NCI-H526 treated with DMSO at 0.1 percent for 48 hours (cell line): ENCODE measurements around the gene PCSK9.
A peak's percentile ranks its signal among the peaks of the same experiment; 100 is the strongest.

ENCODE experiments used
- DNase-seq: peaks from one replicate; lab custom pipeline; 2025; lab: John Stamatoyannopoulos, UW

PCSK9 gene

GRCh38 chr1:55039342-55040082 lies at the start of gene PCSK9:
Gene PCSK9 (plus strand): TSS chr1:55039548. CDS start chr1:55039838, 290 bp downstream.
- peak; percentile 31 for DNase-seq

DNA sequence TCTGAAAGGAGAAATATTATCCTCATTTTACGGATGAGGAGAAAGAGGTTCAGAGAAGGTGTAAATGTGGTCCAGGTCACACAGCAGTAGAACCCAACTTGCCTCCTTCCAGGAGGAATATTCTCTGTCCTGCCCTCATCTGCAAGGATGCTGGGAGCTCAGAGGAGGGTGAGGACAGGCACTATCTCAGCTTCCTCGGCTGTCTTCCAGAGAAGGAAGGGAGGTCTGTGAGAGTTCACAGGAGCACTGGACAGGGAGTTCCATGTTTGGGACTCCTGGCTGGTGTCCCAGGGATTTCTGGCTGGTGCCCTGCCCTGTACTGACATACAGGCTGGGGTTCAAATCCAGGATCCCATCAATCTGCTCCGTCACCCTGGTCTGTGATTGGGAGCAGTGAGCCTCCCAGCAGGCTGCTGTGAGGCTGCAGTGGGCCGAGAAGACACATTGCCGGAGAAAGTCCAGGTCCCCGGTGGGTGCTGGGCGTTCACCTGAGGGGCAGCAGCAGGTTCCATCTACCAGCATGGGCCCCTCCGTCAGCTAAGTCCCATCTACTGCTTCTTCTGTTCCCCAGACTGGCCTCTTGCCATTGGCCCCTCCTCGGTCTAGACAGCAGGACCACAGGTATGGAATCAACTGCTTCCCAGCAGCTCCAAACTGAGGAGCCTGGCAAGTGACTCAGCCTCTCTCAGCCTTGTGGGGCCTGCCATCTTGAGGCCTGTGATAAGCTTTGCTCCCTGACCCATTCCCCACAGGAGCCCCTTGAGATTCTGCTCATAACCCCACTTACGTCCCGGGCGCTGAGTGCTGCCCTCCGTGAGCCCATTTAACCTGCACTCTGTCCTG lies 49.2 kb upstream of the PCSK9 start:
- no peak for DNase-seq

- DNase-seq: no peak
These were observed 48.4 kb upstream of the PCSK9 start for GRCh38 chr1:54990916-54991315.

DNA sequence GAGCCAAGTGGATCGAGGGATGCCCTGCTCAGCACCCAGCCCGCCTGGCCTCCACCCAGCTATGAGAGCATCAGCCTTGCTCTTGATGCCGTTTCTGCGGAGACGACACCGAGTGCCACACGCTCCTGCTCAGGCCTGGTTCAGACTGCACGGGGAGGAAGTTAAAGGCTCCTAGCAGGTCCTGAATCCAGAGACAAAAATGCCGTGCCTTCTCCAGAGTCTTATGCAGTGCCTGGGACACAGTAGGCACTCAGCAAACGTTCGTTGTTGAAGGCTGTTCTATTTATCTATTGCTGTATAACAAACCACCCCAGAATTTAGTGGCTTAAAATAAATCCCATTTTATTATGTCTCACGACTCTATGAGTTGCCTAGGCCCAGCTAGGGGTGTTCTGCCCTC lies 47.4 kb upstream of the PCSK9 start:
- no peak for DNase-seq

GRCh38 chr1:54993140-54993539 lies 46.2 kb upstream of the PCSK9 start:
- DNase-seq: no peak

DNA sequence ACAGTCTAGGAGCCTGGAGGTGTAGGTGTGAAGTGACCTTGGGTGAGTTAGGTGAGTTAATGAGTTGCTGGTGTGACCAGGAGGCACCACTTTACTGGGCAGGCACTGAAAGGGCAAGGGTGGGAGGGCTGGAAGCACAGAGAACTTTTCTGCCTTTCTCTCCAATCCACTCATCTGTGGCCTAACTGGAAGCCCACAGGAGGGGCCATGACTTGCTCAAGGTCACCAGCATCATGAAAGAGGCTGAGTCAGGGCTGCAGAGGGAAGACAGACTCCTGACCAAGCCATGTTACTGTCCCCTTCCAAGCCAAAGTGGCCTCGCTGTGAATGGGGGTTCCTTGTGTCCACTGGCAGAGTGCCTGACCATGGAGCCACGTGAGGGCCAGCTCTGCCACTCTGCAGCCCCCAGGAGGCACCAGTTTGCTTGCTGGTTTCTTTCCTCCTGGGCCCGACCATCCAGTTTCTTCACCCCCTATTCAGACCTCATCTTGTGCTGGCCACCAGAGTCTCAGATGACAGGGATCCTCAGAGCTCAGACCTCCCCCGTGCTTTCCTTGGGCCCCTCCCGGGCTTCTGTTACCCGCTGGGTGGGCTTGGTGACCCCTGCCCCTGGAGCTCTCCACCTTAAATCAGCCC lies 44.9 kb upstream of the PCSK9 start:
- no peak for DNase-seq

- DNase-seq: no peak
These were observed 44.2 kb upstream of the PCSK9 start for GRCh38 chr1:54995013-54995760.

- DNase-seq: no peak
These were observed 43.5 kb upstream of the PCSK9 start for GRCh38 chr1:54995835-54996234.

GRCh38 chr1:54996359-54996868 lies 42.9 kb upstream of the PCSK9 start:
- peak; percentile 40 for DNase-seq

DNA sequence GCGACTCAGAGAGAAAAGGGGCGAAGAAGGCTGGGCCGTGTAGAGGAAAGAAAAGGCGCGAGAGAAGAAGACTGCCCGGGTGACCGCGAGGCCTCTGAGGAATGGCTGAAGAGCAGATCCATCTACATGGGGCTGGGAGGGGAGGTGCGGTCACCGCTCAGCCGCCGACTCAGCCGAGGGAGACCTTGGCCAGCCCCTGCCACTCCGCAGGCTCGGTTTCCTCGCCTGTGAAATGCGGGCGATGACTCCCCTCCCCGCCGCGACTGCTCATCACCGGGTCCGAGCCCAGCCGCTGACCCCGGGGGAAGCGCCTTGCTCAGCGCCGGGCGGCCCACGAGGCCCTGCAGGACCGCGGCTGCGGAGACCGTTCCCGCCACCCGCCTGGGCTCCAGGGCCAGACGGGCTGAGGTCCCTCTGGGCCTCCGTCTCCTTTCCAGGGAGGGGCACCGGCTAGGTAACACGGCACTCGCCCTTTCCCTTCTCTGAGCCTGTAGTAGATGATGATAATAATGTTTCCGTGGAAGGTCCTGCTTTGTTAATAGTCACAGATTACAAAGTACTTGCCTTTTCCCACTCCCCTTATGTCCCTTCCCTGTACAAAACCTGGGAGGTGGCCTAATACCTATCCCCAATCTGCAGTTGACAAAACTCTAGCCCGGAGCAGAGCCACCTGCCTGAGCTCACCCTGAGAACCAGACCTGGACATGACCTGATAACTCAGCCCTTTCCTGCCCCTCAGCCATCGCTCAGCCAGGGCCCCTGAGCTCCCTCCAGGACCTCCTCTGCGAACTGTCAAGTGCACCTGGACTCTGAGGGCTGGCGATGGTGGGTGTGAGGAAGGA lies 42.3 kb upstream of the PCSK9 start:
- DNase-seq: no peak

- no peak for DNase-seq
These were observed 41.7 kb upstream of the PCSK9 start for GRCh38 chr1:54997711-54997986.

DNA sequence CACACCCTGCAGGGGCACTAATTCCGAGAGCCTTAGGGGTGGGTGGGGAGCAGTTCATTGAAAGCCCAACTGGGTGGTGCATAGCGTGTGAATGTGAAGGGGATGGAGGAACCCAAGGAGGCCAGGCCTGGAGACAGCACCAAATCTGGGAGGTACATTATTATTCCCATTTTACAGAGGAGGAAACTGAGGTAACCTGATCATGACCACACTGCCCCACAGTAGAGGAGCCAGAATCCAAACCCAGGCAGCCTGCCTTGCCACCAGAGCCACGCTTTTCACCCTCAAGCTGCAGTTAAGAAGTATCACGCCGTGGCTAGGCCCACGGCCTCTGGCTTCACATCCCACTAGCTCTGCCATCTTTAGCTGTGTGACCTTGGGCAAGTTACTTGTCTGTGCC lies 41.2 kb upstream of the PCSK9 start:
- no peak for DNase-seq

- DNase-seq: peak; percentile 33
These were observed 40.7 kb upstream of the PCSK9 start, which contains the start of gene BSND for GRCh38 chr1:54998677-54999076. Gene BSND (plus strand): TSS chr1:54998933. CDS start chr1:54999187, 254 bp downstream.

DNA sequence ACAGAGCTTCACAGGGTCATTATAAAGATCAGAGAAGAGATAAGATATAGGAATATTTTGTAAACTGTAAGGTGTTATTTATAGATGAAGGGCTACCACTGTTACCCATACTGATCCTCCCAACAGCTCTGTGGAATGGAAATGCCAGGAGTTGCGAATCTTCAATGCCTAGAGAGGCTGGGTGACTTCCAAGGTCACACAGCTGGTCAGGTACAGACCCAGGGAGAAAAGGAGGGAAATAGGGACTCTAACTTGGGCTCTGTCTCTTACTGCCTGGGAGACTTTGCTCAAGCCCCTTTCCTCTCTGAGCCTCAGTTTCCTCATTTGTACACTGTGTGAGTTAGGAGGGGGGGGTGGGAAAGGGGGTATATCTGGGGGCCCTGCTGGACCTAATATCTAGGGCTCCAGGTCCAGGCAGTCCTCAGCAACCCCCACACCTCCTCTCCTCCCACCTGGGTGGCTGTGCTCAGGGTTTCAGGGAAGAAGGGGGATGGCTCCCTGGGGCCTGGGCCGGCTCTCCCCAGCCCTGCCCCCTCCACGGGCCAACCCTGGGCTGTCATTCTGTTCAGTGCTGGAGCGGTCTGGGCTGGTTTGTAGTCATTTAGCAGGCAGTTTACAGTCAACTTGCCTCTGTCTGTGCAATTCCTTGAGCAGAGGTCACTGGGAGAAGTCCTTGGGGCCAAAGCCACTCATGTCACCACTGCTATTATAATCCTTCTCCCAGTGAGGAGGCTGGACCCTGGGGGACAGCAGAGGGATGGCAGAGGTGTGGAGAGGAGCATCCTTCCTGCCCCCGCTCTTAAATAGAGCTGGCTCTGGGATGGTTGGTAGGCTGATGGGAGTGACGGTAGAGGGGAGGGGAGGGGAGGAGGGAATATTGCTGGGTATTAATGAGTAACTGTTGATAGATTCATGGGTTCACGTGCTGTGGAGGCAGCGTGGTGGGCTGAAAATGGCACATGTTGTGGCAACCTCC lies 39.0 kb upstream of the PCSK9 start:
- DNase-seq: no peak

DNA sequence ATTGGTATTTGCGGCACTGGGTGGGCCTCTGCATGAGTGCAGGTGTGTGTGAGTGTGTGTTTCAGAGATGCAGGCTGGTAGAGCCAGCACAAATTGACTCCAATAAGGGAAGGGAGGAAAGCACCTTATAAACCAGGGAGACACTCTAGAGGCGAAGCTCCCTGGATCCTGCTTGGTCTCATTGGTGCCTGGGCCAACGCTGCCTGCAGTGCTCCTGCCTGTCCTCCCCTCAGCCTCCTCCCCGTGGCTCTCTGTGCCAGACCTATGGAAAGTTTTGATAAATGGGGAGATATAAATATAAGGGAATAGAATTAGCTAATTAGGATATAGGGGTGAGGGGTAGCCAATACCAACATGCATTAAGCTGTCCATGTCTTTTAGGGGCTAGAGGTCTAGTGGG lies 38.0 kb upstream of the PCSK9 start:
- no peak for DNase-seq

DNA sequence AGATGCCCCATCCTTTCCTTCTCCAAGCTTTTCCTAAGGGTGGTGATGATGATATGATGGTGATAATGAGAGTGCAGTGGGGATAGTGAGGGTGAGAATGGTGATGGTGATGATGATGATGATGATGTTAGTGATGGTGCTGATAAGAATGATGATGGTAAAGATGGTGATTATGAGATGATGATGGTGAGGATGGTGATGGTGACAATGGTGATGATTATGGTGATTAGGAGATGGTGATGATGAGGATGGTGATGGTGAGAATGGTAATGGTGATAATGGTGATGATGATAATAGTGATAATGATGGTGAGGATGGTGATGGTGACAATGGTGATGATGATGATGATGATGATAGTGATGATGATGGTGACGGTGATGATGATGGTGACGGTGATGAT lies 36.7 kb upstream of the PCSK9 start:
- no peak for DNase-seq

- no peak for DNase-seq
These were observed 33.8 kb upstream of the PCSK9 start for GRCh38 chr1:55005351-55006140.

- no peak for DNase-seq
These were observed 32.4 kb upstream of the PCSK9 start for GRCh38 chr1:55006931-55007330.

- DNase-seq: no peak
These were observed 31.7 kb upstream of the PCSK9 start for GRCh38 chr1:55007625-55008024.
